Activated CD8-positive, alpha-beta T cell treated with anti-CD3 and anti-CD28 coated beads for 36 hours (primary cell): ENCODE results near the gene TUG1. TPM values are rescaled to one million over a fixed set of nuclear protein-coding genes. Genes with fewer than 3 reads are reported as not detected.
A peak's percentile ranks its signal among the peaks of the same experiment; 100 is the strongest.

Experiments
- ATAC-seq: fragments of 200-7000 bp; cut with Tn5 transposase; one replicate; pipeline ENCODE4 v1.10.0; 2021; ENCODE audit warnings: mild to moderate bottlenecking, moderate library complexity
- CTCF ChIA-PET: fragments of 350-600 bp; sonication (Branson Sonifier 250); formaldehyde crosslinking; loops from one replicate; lab custom pipeline; 2021; ENCODE audit warnings: antibody characterized with exemption; lab: Charles Lee
- POLR2A ChIA-PET: fragments of 350-600 bp; sonication (Branson Sonifier 250); formaldehyde crosslinking; loops from one replicate; lab custom pipeline; 2021; ENCODE audit warnings: antibody characterized with exemption; lab: Charles Lee
- DNase-seq: peaks from one replicate; pipeline ENCODE4 v3.0.0-alpha.2; 2020
- H3K27ac Mint-ChIP-seq: one replicate; pipeline ENCODE4 v1.8.0; 2021; ENCODE audit warnings: mild to moderate bottlenecking, mixed read lengths
- H3K27me3 Mint-ChIP-seq: one replicate; pipeline ENCODE4 v1.8.0; 2021; ENCODE audit warnings: mixed read lengths
- H3K36me3 Mint-ChIP-seq: one replicate; pipeline ENCODE4 v1.8.0; 2021; ENCODE audit warnings: low read depth, mixed read lengths
- H3K4me1 Mint-ChIP-seq: one replicate; pipeline ENCODE4 v1.8.0; 2021; ENCODE audit warnings: low read depth, mixed read lengths
- H3K4me3 Mint-ChIP-seq: one replicate; pipeline ENCODE4 v1.8.0; 2021; ENCODE audit warnings: mild to moderate bottlenecking, moderate library complexity, mixed read lengths
- H3K9me3 Mint-ChIP-seq: one replicate; pipeline ENCODE4 v1.8.0; 2021; ENCODE audit warnings: mixed read lengths
- intact Hi-C: fragments of 100-400 bp; cut with micrococcal nuclease; formaldehyde crosslinking; loops from one replicate; pipeline ENCODE4 v1.10.0; 2022
- total RNA-seq, 2 experiments: library from RNA; stranded (reverse); gene quantifications; one replicate each; pipeline ENCODE4 v1.2.3, GENCODE V29; 2021
- TF ChIP-seq, protein P1 (sequence below): fragments of 200-600 bp; IDR thresholded peaks from one replicate; pipeline ENCODE4 v1.8.0; 2022; ENCODE audit warnings: antibody characterized with exemption, mild to moderate bottlenecking

The TUG1 gene
- total RNA-seq, 2 experiments from 2014 or later, result 45.2 to 45.7 TPM

DNA sequence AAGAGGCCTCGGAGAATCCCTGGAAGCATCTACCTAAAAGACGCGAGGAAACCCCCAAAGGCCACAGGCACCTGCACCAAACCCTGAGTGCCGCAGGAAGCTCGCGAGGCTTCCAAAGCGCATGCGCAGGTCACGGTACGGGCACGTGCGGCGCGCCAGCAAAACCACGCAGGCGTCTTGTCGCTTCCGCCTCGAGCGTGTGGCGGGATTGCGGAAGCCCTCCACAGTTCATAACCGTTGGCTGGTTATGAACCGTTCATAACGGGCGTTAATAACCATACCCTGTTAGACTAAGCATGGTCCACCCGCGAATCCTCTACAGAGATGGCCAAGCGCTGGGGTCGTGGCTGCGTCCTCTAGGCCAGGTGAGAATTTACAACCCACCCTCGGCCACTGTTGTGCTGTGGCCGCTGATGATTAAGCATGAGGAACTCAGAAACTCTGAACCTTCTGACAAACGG is 46.9 kb upstream of the TUG1 start:
- DNase-seq (peak; percentile 78), ATAC-seq (peak; percentile 76)
- TF ChIP-seq, protein P1, sequence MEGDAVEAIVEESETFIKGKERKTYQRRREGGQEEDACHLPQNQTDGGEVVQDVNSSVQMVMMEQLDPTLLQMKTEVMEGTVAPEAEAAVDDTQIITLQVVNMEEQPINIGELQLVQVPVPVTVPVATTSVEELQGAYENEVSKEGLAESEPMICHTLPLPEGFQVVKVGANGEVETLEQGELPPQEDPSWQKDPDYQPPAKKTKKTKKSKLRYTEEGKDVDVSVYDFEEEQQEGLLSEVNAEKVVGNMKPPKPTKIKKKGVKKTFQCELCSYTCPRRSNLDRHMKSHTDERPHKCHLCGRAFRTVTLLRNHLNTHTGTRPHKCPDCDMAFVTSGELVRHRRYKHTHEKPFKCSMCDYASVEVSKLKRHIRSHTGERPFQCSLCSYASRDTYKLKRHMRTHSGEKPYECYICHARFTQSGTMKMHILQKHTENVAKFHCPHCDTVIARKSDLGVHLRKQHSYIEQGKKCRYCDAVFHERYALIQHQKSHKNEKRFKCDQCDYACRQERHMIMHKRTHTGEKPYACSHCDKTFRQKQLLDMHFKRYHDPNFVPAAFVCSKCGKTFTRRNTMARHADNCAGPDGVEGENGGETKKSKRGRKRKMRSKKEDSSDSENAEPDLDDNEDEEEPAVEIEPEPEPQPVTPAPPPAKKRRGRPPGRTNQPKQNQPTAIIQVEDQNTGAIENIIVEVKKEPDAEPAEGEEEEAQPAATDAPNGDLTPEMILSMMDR, result no peak
- Mint-ChIP-seq H3K9me3 (no peaks in the 10 kb centered on the region), H3K4me1 (peaks cover 15% of the 10 kb centered on the region), H3K27ac (peak overlapping the region; percentile 88), H3K4me3 (peak overlapping the region; percentile 73), H3K27me3 (no peaks in the 10 kb centered on the region), H3K36me3 (peaks cover 30% of the 10 kb centered on the region)
- intact Hi-C loops, result loop anchor here (10.0 kb wide), 1 partner anchor 297 kb away; no protein-coding TSS in a partner anchor
- ChIA-PET POLR2A (interaction anchor here (0.6 to 2.3 kb wide), 7 partner anchors 17 to 285 kb away, joined by 3 to 19 read pairs (median 5); partner anchors contain the start of gene TUG1), CTCF (interaction anchor here (0.6 to 3.4 kb wide), 6 partner anchors 14 to 287 kb away, joined by 3 to 25 read pairs (median 6); partner anchors contain the start of gene SLC35E4)

DNA sequence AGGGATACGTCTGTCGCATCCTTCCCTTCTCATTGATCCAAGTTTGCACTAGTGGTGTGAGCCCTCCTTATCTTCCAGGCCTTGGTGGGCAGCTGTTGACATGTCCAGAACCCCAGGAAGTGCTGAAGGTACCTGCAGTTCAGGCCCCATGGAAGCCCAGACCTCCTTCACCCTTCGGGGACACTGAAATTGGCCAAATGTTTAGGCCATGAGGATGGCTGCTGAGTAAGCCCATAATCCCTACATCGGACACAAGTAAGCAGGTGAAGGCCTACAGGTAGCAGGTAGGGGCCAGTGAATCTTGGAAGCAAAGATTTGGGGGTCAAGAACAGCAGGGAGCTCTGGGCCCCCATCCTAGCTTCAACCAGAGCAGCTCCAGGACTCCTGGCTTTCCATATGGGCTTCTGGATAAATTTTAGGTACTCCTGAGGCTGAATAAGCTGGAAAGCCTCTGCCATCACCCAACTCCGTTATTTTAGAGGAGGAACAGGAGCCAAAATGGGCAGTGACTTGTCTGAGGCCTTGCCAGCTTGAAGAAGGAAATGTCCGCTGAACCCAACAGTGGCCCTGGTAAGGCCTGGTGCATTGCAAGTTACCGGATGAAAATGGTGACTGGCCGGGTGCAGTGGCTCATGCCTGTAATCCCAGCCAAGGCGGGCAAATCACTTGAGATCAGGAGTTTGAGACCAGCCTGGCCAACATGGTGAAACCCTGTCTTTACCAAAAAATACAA is 45.7 kb upstream of the TUG1 start:
- CTCF ChIA-PET, result interaction anchor here (1.2 to 2.7 kb wide), 4 partner anchors 15 to 288 kb away, joined by 4 to 10 read pairs (median 8); no protein-coding TSS in a partner anchor
- Mint-ChIP-seq H3K27me3 (no peaks in the 10 kb centered on the region), H3K36me3 (peaks cover 35% of the 10 kb centered on the region), H3K4me3 (no peak overlapping the region), H3K27ac (no peak overlapping the region), H3K9me3 (no peaks in the 10 kb centered on the region), H3K4me1 (peaks cover 15% of the 10 kb centered on the region)
- intact Hi-C loops, result loop anchor here (10.0 kb wide), 1 partner anchor 299 kb away; no protein-coding TSS in a partner anchor
- POLR2A ChIA-PET, result interaction anchor here (0.8 to 2.3 kb wide), 4 partner anchors 16 to 162 kb away, joined by 3 to 19 read pairs (median 6); no protein-coding TSS in a partner anchor
- DNase-seq, result no peak
- no peak for ATAC-seq
- TF ChIP-seq, protein P1, result no peak

DNA sequence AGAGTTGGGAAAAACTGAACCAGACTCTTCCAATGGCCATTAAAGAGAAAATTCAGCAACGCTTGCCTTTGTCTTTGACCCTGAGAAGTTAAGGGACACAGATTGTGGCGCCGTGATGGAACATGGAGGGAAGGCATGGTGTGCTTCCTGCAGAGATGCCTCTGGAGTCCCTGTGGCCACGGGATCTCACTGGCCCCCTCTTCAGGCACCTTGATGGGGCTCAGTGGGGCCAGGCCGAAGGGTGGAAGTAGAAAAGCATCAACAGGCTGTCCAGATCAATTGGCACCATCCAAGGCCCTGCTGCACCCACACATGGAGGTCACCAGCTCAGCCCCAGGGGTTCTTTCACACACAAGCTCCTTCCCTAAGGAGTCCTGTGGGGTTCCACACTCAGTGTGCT is 43.4 kb upstream of the TUG1 start:
- ChIA-PET CTCF (no interaction called here), POLR2A (interaction anchor here (0.6 to 1.5 kb wide), 2 partner anchors 14 to 299 kb away, joined by 3 read pairs; no protein-coding TSS in a partner anchor)
- H3K36me3 Mint-ChIP-seq, result peaks cover 39% of the 10 kb centered on the region
- H3K27me3 Mint-ChIP-seq, result no peaks in the 10 kb centered on the region
- H3K4me1 Mint-ChIP-seq, result peaks cover 6% of the 10 kb centered on the region
- ATAC-seq, result no peak
- no peaks in the 10 kb centered on the region for H3K9me3 Mint-ChIP-seq
- H3K27ac Mint-ChIP-seq, result no peak overlapping the region
- intact Hi-C loops, result loop anchor here (10.0 kb wide), 1 partner anchor 301 kb away; no protein-coding TSS in a partner anchor
- TF ChIP-seq, protein P1, result no peak
- no peak for DNase-seq
- H3K4me3 Mint-ChIP-seq, result no peak overlapping the region

DNA sequence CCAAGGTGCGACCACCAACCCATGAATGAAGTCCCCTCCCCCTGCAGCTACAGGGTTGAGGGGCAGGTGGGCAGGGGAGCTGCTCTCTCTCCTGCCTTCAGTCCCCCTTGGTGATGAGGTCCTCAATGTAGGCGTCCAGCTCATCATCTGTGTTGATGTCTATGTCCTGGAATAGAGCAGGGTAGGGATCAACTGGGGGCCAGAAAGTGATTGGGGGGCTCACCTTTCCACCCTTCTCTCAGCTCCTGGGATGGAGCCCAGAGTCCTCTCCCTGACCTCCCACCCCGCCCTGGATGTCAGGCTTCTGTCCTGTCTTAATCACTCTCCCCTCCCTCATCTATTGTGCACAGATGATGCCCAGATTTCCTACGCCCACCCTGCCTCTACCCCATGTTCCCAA is 42.4 kb upstream of the TUG1 start:
- ChIA-PET POLR2A (interaction anchor here (0.8 to 1.5 kb wide), 2 partner anchors 13 to 155 kb away, joined by 3 read pairs; partner anchors contain the start of gene SMTN), CTCF (no interaction called here)
- TF ChIP-seq, protein P1, result no peak
- Mint-ChIP-seq H3K4me1 (peaks cover 3% of the 10 kb centered on the region), H3K27me3 (no peaks in the 10 kb centered on the region), H3K4me3 (no peak overlapping the region), H3K36me3 (peaks cover 46% of the 10 kb centered on the region), H3K9me3 (no peaks in the 10 kb centered on the region), H3K27ac (peak overlapping the region; percentile 21)
- no peak for ATAC-seq
- DNase-seq, result no peak
- intact Hi-C loops, result loop anchor here (10.0 kb wide), 1 partner anchor 302 kb away; no protein-coding TSS in a partner anchor
